ENCODE results near the gene ATP8B4.
"Not testable (repeated sequence)": the region's sequence is repeated elsewhere in the genome, so short reads cannot be mapped to it uniquely, and the experiment has no call there.

Gene ATP8B4

DNA sequence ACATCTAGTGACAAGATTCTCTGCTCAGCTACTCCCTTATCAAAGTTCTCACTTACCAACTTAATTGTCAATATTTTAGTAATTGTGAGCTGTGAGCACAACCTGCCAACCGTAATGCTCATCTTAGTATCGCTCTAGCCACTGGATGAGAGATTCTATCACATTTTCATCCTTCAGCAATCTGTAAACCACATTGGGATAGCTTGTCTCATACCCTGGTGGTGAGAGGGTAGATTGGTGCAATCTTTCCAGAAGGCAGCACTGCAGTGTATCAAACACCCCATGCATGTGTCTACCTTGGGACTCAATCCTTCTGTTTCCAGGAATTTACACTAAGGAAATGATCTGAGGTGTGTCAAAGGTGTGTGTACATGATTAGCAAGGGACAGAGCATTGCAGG lies 18.9 kb upstream of the ATP8B4 start:
- no peak for DNase-seq

DNA sequence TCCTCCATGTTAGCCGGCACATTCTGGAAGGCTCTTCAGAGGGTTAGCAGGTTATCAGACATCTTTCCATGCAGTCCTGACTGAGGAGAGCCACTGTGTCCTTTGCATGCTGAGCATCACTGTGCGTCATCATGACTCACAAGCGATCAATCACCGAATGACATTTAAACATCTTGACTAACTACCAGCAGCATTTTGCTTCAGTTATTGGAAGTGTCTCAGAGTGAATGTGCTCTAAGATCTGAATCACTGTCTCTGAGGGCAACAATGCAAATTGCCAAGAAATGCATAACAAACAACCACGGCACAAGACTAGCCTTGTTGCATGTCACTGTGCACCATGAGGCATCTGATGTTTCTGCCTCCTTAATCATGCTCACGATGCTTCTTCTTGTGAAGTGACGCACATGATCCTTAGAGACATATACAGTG lies 18.3 kb upstream of the ATP8B4 start:
- no peak for DNase-seq

DNA sequence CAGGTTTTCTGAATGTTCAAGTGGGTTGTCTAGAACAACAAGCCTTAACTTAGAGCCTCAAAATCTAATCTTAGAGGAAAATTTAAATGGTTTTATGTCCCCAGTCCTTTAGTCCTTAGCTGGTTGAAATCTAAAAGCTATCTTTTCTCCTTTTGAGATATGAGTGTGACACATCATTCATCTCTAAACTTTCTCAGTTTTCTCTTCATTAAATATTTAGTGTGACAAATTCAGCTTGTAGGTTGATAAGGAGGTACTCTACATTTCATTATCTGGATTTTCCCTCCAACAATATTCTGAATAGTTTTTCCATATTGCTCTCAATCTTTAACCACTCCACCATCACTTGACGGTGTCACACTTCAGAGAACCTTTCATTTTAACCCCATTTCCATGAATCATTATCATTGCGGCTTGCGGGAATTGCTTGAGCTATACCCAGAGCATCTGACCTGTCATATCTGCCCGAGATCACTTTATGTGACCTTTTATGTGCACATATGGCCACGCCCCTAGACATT lies 16.1 kb upstream of the ATP8B4 start:
- DNase-seq = no peak

- no peak for DNase-seq
Observed at GRCh38 chr15:50134524-50135024, 15.5 kb upstream of the ATP8B4 start.

DNA sequence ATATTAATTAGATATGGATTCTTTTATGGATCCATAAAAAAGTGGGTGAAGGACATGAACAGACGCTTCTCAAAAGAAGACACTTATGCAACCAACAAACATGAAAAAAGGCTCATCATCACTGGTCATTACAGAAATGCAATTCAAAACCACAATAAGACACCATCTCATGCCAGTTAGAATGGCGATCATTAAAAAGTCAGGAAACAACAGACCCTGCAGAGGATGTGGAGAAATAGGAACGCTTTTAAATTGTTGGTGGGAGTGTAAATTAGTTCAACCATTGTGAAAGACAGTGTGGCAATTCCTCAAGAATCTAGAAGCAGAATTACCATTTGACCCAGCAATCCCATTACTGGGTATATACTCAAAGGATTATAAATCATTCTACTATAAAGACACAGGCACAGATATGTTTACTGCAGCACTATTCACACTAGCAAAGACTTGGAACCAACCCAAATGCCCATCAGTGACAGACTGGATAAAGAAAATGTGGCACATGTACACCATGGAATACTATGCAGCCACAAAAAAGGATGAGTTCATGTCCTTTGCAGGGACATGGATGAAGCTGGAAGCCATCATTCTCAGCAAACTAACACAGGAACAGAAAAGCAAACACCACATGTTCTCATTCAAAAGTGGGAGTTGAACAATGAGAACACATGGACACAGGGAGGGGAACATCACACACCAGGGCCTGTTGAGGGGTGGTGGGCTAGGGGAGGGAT lies 13.4 kb upstream of the ATP8B4 start:
- not testable (repeated sequence) for DNase-seq

- no peak for DNase-seq
Observed at GRCh38 chr15:50131617-50132016, 12.6 kb upstream of the ATP8B4 start.

- no peak for DNase-seq
Observed at GRCh38 chr15:50128266-50128665, 9.2 kb upstream of the ATP8B4 start.

GRCh38 chr15:50127255-50127777 lies 8.3 kb upstream of the ATP8B4 start:
- DNase-seq = no peak

DNA sequence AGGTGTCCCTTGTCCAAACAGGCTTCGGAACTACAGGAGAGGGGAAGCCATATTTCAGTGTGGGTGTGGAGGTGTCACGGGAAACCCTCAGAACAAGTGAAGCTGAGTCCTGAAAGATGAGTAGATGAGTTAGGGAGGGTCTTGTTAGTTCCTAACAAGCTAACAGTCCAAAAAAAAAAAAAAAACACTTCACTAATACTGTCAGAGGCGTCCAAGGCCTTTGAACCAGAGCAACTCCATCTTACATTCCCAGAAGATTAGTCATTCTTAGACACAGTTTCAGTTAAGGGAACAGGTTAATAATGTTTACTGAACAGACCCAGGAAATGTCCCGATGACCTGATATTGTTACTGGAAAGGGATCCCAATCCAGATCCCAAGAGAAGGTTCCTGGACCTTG lies 7.0 kb upstream of the ATP8B4 start:
- DNase-seq = no peak

- no peak for DNase-seq
Observed at GRCh38 chr15:50124631-50125030, 5.6 kb upstream of the ATP8B4 start.

DNA sequence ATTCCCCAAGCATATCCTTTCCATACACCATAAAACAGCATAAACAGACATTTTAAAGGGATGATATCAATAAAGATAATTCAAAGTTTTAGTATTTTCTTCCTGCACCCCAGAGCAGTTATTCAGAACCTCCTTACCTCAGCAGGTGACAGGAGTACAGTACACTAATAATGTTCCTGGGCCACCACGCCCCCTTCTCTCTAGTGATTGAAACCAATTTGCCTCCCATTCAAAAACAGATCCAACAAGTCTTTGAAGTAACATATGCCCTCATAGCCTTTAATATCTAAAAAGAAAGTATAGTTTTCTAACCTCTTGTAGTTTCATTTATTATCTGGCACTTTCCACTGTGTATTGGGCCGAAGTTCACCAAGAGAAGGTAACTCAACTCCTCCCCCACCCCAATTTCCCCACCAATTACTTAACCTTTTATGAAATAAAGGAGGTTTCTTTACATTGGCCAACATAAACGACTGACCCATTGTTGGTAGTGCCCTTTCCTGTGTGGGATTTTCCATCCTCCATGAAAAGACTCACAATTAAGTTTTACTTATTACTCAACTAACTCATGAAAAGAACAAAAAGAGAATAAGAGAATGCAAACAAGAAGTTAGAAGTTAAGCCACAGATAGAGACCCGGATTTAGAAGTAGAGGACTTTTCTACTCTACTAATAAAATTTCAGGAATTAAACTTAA lies 5.0 kb upstream of the ATP8B4 start:
- no peak for DNase-seq

GRCh38 chr15:50120729-50121128 lies 1.7 kb upstream of the ATP8B4 start:
- DNase-seq = no peak

GRCh38 chr15:50117431-50118027 lies 1.5 kb downstream of the ATP8B4 start:
- DNase-seq = no peak

DNA sequence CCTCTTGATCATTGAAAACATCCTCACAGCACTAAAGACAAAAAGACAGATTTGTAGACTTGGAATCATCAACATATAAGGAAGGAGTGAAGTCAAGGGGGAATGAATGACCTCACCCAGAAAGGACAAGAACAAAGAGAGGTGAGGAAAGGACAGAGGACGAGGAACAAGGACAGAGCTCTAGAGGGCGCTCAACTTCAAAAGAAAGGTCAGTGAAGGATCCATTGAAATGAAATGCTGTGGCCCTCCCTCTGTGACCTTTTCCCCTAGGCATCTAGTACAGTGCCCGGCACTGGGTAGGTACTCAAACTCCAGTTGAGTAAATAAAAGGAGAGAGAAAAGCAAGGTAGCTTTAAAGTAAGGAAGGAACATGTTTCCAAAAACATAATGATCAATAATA lies 2.6 kb downstream of the ATP8B4 start:
- no peak for DNase-seq

GRCh38 chr15:50113992-50114780 lies 4.8 kb downstream of the ATP8B4 start:
- DNase-seq = no peak

DNA sequence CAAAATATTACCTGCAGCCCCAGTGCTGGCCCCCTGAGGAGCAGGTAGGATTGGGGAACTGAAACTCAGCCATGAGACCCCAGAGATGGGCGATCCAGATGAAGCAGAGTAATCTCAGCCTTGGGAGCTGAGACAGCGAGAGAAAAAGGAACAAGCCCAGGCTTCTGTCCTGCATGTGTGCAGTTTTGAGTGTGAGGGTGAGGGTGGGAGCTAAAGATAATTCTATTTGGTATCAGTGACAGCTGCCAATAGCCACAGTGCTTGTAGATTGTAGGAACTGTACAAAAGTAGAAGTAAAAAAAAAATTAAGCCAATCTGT lies 5.9 kb downstream of the ATP8B4 start:
- no peak for DNase-seq

- DNase-seq = no peak
Observed at GRCh38 chr15:50112488-50113186, 6.4 kb downstream of the ATP8B4 start.

DNA sequence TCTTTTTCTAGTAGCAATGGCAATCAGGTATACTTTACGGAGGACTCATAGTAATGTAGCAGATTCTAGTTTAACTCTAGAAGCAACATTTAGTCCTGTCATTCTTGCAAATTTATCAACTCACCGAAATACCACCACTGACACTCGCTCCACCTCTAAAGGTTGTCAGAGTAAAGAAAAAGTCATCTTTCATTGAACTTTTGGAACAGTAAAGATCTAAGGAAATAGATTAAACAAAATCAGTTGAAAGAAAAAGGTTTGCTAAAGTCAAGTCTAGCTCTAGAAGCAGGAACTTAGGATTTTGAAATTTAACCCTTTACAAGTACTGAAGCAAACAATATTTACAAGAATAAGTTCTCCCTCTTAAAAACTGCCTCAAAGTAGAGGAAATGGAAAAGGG lies 8.7 kb downstream of the ATP8B4 start:
- DNase-seq = no peak

DNA sequence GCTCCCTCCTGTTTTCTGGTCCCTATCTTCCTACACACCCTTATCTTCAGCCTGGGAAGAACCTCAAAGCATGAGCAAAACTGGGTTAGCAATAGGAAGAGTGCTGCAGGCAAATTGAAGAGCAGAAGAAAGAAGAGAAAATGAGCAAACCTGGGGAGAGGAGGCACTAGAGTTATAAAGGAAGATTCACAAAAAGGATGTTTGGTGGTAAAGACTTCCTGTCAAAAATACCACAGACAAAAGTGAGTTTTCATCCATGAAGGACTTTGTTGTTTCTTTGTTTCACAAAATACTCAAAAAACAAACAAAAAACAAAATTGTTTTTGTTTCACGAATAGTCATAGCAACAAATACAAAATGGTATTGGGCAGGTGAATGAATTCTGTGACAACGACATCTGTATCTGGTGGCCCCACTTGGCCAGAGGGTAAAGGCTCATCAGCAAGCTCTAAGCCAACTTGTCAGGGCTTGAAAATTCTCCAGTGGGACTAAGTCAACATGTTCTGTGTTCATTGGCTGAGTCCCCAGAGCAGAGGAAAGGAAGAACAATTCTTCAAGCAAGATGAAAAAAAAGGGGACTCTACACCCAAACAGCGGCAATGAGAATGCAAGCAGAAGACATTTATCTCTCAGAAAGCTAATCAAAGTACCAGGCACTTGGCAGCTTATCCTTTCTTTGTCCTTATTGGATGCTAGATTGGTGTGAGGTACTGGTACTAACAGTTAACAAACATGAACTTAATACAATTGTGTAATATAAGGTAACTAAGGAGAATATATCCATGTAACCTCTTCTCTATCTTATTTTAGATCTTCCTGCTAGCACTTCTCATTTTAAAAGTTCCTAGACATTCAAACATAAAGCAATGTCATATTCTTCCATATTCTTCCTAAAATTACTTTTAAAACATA lies 9.7 kb downstream of the ATP8B4 start:
- DNase-seq = no peak

DNA sequence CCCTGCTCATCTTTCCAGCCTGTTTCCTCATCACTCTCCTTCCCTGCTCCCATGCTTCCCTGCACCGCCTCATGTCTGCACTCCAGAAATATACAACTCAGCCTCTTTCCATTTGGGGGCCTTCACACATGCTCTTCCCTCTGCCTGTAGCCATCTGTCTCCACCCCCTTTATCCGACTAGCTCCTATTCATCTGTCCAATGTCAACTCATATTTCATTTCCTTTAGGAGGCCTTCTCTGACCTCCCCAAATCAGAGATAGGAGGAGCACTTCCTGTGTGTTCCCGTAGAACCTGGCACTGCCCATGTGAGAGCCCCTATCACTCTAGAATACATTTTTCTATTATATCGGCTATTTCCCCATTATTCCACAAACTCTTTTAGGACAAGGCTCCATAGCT lies 10.6 kb downstream of the ATP8B4 start:
- DNase-seq = no peak

All from activated CD4-positive, alpha-beta T cell treated with anti-CD3 and anti-CD28 coated beads, Interleukin-2, amount 50 U/mL, for 1 hour (primary cell).